ENCODE results near the gene TMEM184B. TPM values are rescaled to one million over a fixed set of nuclear protein-coding genes. Genes with fewer than 3 reads are reported as not detected.

Gene TMEM184B
- polyA plus RNA-seq, 2 donors = 10.8 to 14.4 TPM

DNA sequence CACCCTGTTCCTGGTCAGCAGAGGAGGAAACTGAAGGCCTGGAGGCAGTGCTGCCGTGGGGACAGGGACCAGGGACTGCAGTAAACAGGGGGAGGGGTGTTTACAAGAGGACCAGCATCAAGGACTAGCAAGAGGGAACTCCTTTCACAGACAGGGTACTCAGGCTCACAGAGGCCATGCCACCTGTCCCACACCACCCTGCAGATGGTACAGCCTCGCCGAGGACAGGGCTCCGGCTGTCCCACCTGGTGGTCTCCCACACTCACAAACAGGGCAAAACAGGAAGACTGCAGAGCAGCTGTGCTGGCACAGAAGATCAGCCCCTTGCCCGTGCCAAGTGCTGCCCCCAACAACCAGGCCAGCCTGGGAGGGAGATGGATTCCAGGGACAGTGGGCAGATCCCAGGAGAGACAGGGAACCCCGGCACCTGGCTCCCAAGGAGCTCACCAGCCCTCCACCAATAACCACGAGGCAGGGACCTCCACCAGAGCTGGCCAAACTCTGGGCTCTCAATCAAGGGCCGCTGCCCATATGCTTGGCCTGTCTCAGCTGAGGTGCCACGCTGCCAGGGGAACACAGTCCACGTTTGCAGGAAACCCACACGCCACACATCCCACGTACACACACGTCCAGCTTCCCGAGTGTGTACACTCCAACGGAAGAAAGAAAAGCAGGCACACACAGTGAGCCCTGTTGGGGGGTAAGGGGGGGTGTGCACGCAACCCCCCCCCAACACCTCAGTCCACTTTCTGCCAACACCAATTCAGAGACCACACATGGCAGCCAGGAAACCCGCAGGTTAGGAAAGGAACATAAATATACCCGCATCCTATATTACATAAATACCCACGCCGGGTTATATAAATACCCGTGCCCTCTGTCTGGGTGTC lies 42.4 kb upstream of the TMEM184B start:
- 12% methylated on average over 21 of the region's 21 CpGs for WGBS, 2 donors
- Histone ChIP-seq H3K27me3 (ENCODE audit: control insufficient read depth in 1 of 2, insufficient read depth in 2 of 2, low read length in 2 of 2) (no peaks in the 10 kb centered on the region), H3K9me3 (ENCODE audit: control insufficient read depth in 2 of 2, insufficient read depth in 1 of 2, low read depth in 1 of 2, low read length in 1 of 2) (no peaks in the 10 kb centered on the region), H3K4me1 (ENCODE audit: control insufficient read depth in 2 of 2, insufficient read depth in 2 of 2, low read length in 1 of 2) (peaks cover 6 to 20% of the 10 kb centered on the region in 2 donors), H3K27ac (ENCODE audit: low read depth in 2 of 2, low read length in 1 of 2) (peak overlapping the region; percentile 96 to 98), H3K36me3 (ENCODE audit: control insufficient read depth in 2 of 2, insufficient read depth in 2 of 2, low read length in 1 of 2) (peaks cover 3 to 10% of the 10 kb centered on the region in 2 donors), H3K4me3 (ENCODE audit: low read depth in 1 of 2, low read length in 2 of 2) (peak overlapping the region; percentile 67 to 82)

DNA sequence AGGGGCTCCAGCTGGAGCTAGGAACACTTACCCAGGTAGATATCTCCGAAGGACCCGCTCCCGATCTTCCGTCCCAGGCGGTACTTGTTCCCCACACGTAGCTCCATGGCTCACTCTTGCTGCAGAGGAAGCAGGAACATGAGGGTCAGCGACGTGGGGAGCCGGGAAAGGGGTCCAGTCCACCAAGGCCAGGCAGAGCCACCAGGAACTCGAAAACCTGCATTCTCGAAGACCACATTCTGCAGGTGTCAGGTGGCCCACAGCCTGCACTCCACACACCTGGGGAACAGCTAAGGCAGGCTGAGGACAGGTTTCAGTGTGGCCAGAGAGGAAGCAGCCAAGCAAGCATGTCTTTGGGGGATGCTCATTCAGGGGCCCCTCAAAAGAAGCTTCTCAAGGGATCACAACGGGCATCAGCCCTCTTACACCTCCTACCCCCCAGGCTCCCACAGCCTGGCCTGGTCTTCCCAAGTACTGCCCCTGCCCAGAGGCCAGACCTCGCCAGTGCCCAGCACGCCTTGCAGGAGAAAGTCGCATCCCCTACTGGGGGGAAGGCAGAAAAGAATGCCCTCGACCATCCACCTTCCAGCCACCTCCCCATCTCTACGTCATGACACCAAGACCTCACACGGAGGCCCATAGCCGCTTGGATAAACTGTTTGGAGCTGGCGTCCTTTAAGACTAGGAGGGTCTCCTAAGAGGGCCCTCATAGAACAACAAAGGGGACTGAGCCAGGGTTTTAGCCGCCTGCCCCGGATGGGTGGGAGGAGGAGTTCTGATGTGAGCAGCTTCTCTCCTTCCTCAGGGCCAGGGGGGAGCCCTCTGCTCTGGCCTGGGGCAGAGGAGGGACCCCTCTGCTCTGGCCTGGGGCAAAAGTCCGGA lies 41.5 kb upstream of the TMEM184B start:
- Histone ChIP-seq H3K27ac (ENCODE audit: low read depth in 2 of 2, low read length in 1 of 2) (peak overlapping the region; percentile 96 to 98), H3K4me1 (ENCODE audit: control insufficient read depth in 2 of 2, insufficient read depth in 2 of 2, low read length in 1 of 2) (peaks cover 6 to 21% of the 10 kb centered on the region in 2 donors), H3K27me3 (ENCODE audit: control insufficient read depth in 1 of 2, insufficient read depth in 2 of 2, low read length in 2 of 2) (no peaks in the 10 kb centered on the region), H3K4me3 (ENCODE audit: low read depth in 1 of 2, low read length in 2 of 2) (peak overlapping the region; percentile 67 to 82), H3K36me3 (ENCODE audit: control insufficient read depth in 2 of 2, insufficient read depth in 2 of 2, low read length in 1 of 2) (peaks cover 3 to 10% of the 10 kb centered on the region in 2 donors), H3K9me3 (ENCODE audit: control insufficient read depth in 2 of 2, insufficient read depth in 1 of 2, low read depth in 1 of 2, low read length in 1 of 2) (no peaks in the 10 kb centered on the region)
- WGBS, 2 donors = 55 to 58% methylated on average over 23 of the region's 23 CpGs

DNA sequence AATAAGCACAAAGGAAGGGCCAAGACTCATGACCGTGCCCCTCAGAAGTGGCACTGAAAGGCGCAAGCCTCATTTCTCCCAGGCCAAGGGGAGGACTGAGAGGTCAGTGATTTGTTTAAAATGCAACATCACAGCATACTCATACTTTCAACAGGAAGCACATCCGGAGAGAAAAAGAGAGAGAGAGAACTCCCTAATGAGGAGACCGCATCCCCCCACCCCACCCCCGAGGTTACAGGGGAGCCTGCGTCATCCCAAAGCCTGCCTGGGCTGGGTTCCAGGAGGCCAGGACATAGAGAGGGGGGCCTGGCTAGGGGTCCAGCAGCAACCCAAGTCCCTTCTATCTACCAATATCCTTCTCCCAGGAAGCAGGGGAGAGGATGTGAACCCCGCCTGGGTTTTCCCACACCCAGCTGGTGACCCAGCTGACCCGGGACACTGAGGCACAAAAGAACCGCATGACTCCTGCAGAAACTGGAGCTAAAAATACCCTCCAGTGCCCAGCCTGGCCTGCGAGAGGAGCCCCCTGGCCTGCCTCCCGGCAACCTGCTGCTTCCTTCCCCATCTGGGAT lies 40.7 kb upstream of the TMEM184B start:
- Histone ChIP-seq H3K9me3 (ENCODE audit: control insufficient read depth in 2 of 2, insufficient read depth in 1 of 2, low read depth in 1 of 2, low read length in 1 of 2) (no peaks in the 10 kb centered on the region), H3K27ac (ENCODE audit: low read depth in 2 of 2, low read length in 1 of 2) (peak overlapping the region; percentile 96 to 98), H3K4me3 (ENCODE audit: low read depth in 1 of 2, low read length in 2 of 2) (peak overlapping the region; percentile 67 to 82), H3K27me3 (ENCODE audit: control insufficient read depth in 1 of 2, insufficient read depth in 2 of 2, low read length in 2 of 2) (no peaks in the 10 kb centered on the region), H3K4me1 (ENCODE audit: control insufficient read depth in 2 of 2, insufficient read depth in 2 of 2, low read length in 1 of 2) (peaks cover 10 to 27% of the 10 kb centered on the region in 2 donors), H3K36me3 (ENCODE audit: control insufficient read depth in 2 of 2, insufficient read depth in 2 of 2, low read length in 1 of 2) (peaks cover 3 to 16% of the 10 kb centered on the region in 2 donors)
- WGBS, 2 donors = 39 to 44% methylated on average over 11 of the region's 11 CpGs

DNA sequence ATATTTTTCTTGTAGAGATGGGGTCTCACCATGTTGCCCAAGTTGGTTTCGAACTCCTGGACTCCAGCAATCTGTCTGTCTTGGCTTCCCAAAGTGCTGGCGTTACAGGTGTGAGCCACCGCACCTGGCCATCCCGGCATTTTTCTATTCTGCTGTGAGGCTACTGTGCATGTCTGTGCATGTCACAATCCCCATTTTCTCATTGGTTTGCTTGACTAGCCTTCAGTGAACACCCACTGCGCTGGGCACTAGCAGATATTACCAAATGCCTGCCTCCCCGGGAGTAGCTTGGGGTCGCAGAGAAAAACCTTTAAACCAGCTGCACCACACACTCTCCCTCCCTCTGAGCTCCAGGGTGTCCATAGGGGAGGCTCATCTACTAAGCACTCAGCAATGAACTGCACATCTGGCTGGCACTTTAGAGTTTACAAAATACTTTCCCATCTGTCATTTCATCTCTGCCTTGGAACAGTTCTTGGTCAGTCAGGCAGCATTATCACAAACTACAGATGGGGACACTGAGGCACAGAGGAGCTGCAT lies 39.5 kb upstream of the TMEM184B start:
- H3K4me1 ChIP-seq (ENCODE audit: control insufficient read depth in 2 of 2, insufficient read depth in 2 of 2, low read length in 1 of 2) = peaks cover 10 to 27% of the 10 kb centered on the region in 2 donors
- 71 to 79% methylated on average over 7 of the region's 7 CpGs for WGBS, 2 donors
- peak overlapping the region; percentile 19 to 82 for H3K4me3 ChIP-seq (ENCODE audit: low read depth in 1 of 2, low read length in 2 of 2)
- H3K36me3 ChIP-seq (ENCODE audit: control insufficient read depth in 2 of 2, insufficient read depth in 2 of 2, low read length in 1 of 2) = peaks cover 3 to 19% of the 10 kb centered on the region in 2 donors
- H3K27ac ChIP-seq (ENCODE audit: low read depth in 2 of 2, low read length in 1 of 2) = peak overlapping the region; percentile 96 to 98
- no peaks in the 10 kb centered on the region for H3K27me3 ChIP-seq (ENCODE audit: control insufficient read depth in 1 of 2, insufficient read depth in 2 of 2, low read length in 2 of 2)
- no peaks in the 10 kb centered on the region for H3K9me3 ChIP-seq (ENCODE audit: control insufficient read depth in 2 of 2, insufficient read depth in 1 of 2, low read depth in 1 of 2, low read length in 1 of 2)

DNA sequence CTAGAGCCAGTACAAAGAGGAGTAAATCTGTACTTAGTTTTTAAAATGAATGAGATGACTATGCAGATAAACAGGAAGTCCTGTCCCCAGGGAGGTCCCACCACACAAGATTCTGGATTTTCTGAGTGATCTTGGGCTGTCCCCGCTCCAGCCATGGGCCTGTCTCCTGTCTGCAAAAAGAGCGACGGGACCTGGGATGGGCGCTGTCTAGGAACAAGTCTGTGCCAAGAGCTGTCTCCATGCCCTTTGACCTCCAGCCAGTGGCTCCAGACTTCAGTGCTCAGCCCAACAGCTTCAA lies 38.5 kb upstream of the TMEM184B start:
- WGBS, 2 donors = 60 to 66% methylated on average over 4 of the region's 4 CpGs
- peaks cover 3 to 19% of the 10 kb centered on the region in 2 donors for H3K36me3 ChIP-seq (ENCODE audit: control insufficient read depth in 2 of 2, insufficient read depth in 2 of 2, low read length in 1 of 2)
- peaks cover 10 to 27% of the 10 kb centered on the region in 2 donors for H3K4me1 ChIP-seq (ENCODE audit: control insufficient read depth in 2 of 2, insufficient read depth in 2 of 2, low read length in 1 of 2)
- no peak overlapping the region for H3K27ac ChIP-seq (ENCODE audit: low read depth in 2 of 2, low read length in 1 of 2)
- no peak overlapping the region for H3K4me3 ChIP-seq (ENCODE audit: low read depth in 1 of 2, low read length in 2 of 2)
- no peaks in the 10 kb centered on the region for H3K27me3 ChIP-seq (ENCODE audit: control insufficient read depth in 1 of 2, insufficient read depth in 2 of 2, low read length in 2 of 2)
- H3K9me3 ChIP-seq (ENCODE audit: control insufficient read depth in 2 of 2, insufficient read depth in 1 of 2, low read depth in 1 of 2, low read length in 1 of 2) = no peaks in the 10 kb centered on the region

DNA sequence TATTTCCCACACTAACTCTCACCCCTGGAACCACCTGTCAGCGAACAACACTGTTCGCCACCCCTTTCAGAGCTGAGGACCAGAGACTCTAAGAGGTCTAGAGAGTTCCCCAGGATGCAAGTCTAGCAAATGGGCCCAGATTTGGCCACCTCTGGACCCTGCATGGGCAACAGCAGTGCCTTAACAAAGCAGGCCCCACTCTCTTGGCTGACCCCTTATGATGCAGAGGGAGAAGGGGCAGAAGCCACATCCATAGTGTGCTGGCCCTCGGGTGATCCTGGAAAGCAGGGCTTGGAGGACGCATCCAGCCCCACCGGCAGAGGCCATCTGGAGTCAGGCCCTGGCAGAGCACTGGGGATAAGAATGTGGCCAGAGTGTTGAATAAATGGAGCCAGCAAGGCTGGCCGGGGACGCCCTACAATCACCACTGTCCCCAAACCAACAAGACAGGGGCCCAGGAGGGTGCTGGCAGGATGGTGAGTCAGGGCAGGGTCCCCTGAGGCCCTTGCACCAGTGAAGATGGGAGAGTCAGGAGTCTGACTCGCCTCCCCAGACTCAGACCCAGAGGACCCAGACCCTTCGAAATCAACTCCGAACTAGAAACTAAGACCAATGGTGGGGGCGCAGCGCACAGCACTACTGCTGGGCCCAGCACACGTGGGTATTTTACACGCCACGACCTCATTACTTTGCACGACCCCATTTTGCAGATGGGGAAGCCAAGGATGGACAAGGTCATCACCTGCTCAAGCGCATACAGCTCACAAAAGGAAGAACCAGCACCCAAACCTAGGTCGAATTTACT lies 37.9 kb upstream of the TMEM184B start:
- H3K4me1 ChIP-seq (ENCODE audit: control insufficient read depth in 2 of 2, insufficient read depth in 2 of 2, low read length in 1 of 2) = peaks cover 10 to 27% of the 10 kb centered on the region in 2 donors
- WGBS, 2 donors = 68 to 72% methylated on average over 18 of the region's 18 CpGs
- peak overlapping the region; percentile 48 to 72 for H3K27ac ChIP-seq (ENCODE audit: low read depth in 2 of 2, low read length in 1 of 2)
- peak overlapping the region in 1 of 2 donors; percentile 0 for H3K4me3 ChIP-seq (ENCODE audit: low read depth in 1 of 2, low read length in 2 of 2)
- no peaks in the 10 kb centered on the region for H3K9me3 ChIP-seq (ENCODE audit: control insufficient read depth in 2 of 2, insufficient read depth in 1 of 2, low read depth in 1 of 2, low read length in 1 of 2)
- H3K27me3 ChIP-seq (ENCODE audit: control insufficient read depth in 1 of 2, insufficient read depth in 2 of 2, low read length in 2 of 2) = no peaks in the 10 kb centered on the region
- H3K36me3 ChIP-seq (ENCODE audit: control insufficient read depth in 2 of 2, insufficient read depth in 2 of 2, low read length in 1 of 2) = peaks cover 3 to 19% of the 10 kb centered on the region in 2 donors

DNA sequence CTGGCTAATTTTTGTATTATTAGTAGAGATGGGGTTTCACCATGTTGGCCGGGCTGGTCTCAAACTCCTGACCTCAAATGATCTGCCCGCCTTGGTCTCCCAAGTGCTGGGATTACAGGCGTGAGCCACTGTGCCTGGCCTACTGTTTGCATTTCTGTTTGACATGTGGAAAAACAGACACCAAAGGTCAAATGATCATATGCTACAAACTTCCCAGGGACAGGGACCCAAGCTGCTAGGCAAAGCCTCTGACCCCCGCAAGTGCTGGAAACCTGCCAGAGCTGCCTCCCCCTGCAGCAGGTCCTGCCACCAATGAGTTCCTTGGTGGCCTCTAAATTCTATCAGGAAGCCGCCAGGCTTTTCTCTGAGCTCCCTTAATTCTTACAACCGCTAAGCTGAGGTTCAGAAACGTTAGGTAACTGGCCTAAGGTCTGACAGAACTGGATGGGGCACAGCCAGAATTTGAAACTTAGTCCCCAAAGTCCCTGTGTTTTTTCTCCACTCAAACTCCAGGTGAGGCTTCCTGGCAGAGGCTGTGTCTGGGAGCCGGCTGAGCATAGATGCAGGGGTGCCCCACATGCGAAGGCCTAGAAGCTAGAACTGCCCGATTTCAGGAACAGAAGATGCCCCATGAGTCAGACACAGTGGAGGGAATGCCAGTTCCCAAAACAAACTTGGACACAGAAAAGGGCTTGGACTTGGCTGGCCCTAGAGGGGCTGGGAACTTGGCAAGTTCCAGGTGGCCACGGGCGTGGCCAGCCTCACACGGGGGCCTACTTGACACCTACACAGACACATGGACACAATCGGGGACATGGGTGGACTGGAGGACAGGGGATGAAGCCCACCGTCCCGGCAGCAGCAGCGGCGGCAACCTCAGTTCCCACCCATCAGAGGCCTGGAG lies 37.1 kb upstream of the TMEM184B start:
- Histone ChIP-seq H3K4me1 (ENCODE audit: control insufficient read depth in 2 of 2, insufficient read depth in 2 of 2, low read length in 1 of 2) (peaks cover 10 to 24% of the 10 kb centered on the region in 2 donors), H3K4me3 (ENCODE audit: low read depth in 1 of 2, low read length in 2 of 2) (peak overlapping the region in 1 of 2 donors; percentile 0)
- 48 to 54% methylated on average over 18 of the region's 18 CpGs for WGBS, 2 donors

DNA sequence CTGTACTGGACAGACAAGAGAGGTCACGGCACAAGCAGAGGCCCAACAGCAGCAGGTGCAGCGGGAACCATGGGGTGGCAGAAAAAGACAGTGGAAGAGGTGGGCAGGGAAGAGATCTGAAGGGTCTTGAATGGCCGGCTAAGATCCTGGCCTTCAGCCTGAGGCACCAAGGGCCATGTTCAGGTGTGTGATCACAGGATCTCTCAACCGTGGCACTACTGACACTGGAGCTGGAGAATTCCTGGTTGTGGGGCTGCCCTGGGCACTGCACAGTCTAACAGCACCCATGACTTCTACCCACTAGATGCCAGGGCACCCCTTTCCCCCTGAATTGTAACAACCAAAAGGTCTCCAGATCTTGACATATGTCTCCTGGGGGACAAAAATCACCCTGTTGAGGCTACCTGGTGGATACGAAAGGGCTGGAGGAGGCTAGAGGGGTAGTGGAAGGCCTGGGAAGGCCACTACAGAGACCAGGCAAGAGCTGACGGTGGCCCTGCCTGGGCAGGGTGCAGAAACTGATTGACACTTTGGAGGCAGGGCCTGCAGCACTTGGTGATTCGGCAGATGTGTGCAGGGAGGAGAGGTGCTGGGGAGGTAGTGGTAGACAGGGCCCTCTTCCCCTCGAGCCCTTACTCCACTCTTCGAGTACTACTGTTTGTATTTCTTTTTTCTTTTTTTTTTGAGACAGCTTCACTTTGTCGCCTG lies 36.1 kb upstream of the TMEM184B start:
- WGBS, 2 donors = 79 to 84% methylated on average over 9 to 10 of the region's 10 CpGs
- peaks cover 3 to 24% of the 10 kb centered on the region in 2 donors for H3K36me3 ChIP-seq (ENCODE audit: control insufficient read depth in 2 of 2, insufficient read depth in 2 of 2, low read length in 1 of 2)
- no peaks in the 10 kb centered on the region for H3K9me3 ChIP-seq (ENCODE audit: control insufficient read depth in 2 of 2, insufficient read depth in 1 of 2, low read depth in 1 of 2, low read length in 1 of 2)
- no peak overlapping the region for H3K4me3 ChIP-seq (ENCODE audit: low read depth in 1 of 2, low read length in 2 of 2)
- H3K4me1 ChIP-seq (ENCODE audit: control insufficient read depth in 2 of 2, insufficient read depth in 2 of 2, low read length in 1 of 2) = peaks cover 10 to 26% of the 10 kb centered on the region in 2 donors
- H3K27ac ChIP-seq (ENCODE audit: low read depth in 2 of 2, low read length in 1 of 2) = peak overlapping the region in 1 of 2 donors; percentile 53
- no peaks in the 10 kb centered on the region for H3K27me3 ChIP-seq (ENCODE audit: control insufficient read depth in 1 of 2, insufficient read depth in 2 of 2, low read length in 2 of 2)

More for the DNA sequence above, 37.1 kb upstream of the TMEM184B start:
- Histone ChIP-seq H3K36me3 (ENCODE audit: control insufficient read depth in 2 of 2, insufficient read depth in 2 of 2, low read length in 1 of 2) (peaks cover 3 to 19% of the 10 kb centered on the region in 2 donors), H3K27ac (ENCODE audit: low read depth in 2 of 2, low read length in 1 of 2) (peak overlapping the region; percentile 25 to 72), H3K27me3 (ENCODE audit: control insufficient read depth in 1 of 2, insufficient read depth in 2 of 2, low read length in 2 of 2) (no peaks in the 10 kb centered on the region), H3K9me3 (ENCODE audit: control insufficient read depth in 2 of 2, insufficient read depth in 1 of 2, low read depth in 1 of 2, low read length in 1 of 2) (no peaks in the 10 kb centered on the region)

All from esophagus (tissue), 2 donors.